H9 (cell line): ENCODE data around the gene MEX3C. TPM values are rescaled to one million over a fixed set of nuclear protein-coding genes. Genes with fewer than 3 reads are reported as not detected.

Source experiments
- DNase-seq: peaks from one replicate; pipeline ENCODE4 v3.0.0-alpha.2; 2017
- H2AFZ ChIP-seq: one replicate; pipeline ENCODE4 v1.6.1; 2013; ENCODE audit warnings: mild to moderate bottlenecking, low read length, control low read depth, moderate library complexity
- H2AK5ac ChIP-seq: 2 replicates; pipeline ENCODE4 v1.6.1; 2013; ENCODE audit warnings: low read length, control low read depth, mixed read lengths; ENCODE audit not compliant: insufficient read length
- H2BK120ac ChIP-seq: one replicate; pipeline ENCODE4 v1.6.1; 2013; ENCODE audit warnings: low read depth, mild to moderate bottlenecking, low read length, control low read depth, inconsistent platforms; ENCODE audit not compliant: poor library complexity, severe bottlenecking
- H2BK12ac ChIP-seq: 2 replicates; pipeline ENCODE4 v1.6.1; 2013; ENCODE audit warnings: low read length, control low read depth, mixed read lengths, low read depth; ENCODE audit not compliant: insufficient read length
- H2BK15ac ChIP-seq: 2 replicates; pipeline ENCODE4 v1.6.1; 2013; ENCODE audit warnings: low read depth, low read length, control low read depth
- H2BK20ac ChIP-seq: one replicate; pipeline ENCODE4 v1.6.1; 2013; ENCODE audit warnings: low read depth, mild to moderate bottlenecking, low read length, control low read depth, inconsistent platforms; ENCODE audit not compliant: poor library complexity, severe bottlenecking
- H2BK5ac ChIP-seq: 2 replicates; pipeline ENCODE4 v1.6.1; 2013; ENCODE audit warnings: low read length, control low read depth, mixed read lengths; ENCODE audit not compliant: insufficient read length
- H3K14ac ChIP-seq: 2 replicates; pipeline ENCODE4 v1.6.1; 2013; ENCODE audit warnings: low read length, control low read depth; ENCODE audit not compliant: insufficient read depth
- H3K18ac ChIP-seq: 2 replicates; pipeline ENCODE4 v1.6.1; 2013; ENCODE audit warnings: low read depth, mild to moderate bottlenecking, mixed read lengths, low read length, control low read depth; ENCODE audit not compliant: insufficient read length
- H3K23ac ChIP-seq: 2 replicates; pipeline ENCODE4 v1.6.1; 2013; ENCODE audit warnings: low read length, control low read depth, mixed read lengths, low read depth; ENCODE audit not compliant: insufficient read length
- H3K23me2 ChIP-seq: 2 replicates; pipeline ENCODE4 v1.6.1; 2013; ENCODE audit warnings: low read depth, mild to moderate bottlenecking, mixed read lengths, low read length, control low read depth; ENCODE audit not compliant: insufficient read length, poor library complexity, severe bottlenecking
- H3K27ac ChIP-seq: 2 replicates; pipeline ENCODE4 v1.5.1; 2013; ENCODE audit warnings: low read length, control low read depth, mixed read lengths, low read depth; ENCODE audit not compliant: insufficient read length
- H3K27me3 ChIP-seq: 2 replicates; pipeline ENCODE4 v1.6.1; 2013; ENCODE audit warnings: low read length, control low read depth, inconsistent platforms; ENCODE audit not compliant: insufficient read depth
- H3K4ac ChIP-seq: 2 replicates; pipeline ENCODE4 v1.6.1; 2013; ENCODE audit warnings: low read depth, mild to moderate bottlenecking, control low read depth, inconsistent platforms, low read length, moderate library complexity
- H3K4me1 ChIP-seq: 2 replicates; pipeline ENCODE4 v1.6.1; 2013; ENCODE audit warnings: low read length, control low read depth, inconsistent platforms; ENCODE audit not compliant: insufficient read depth
- H3K4me2 ChIP-seq: 2 replicates; pipeline ENCODE4 v1.6.1; 2013; ENCODE audit warnings: low read length, control low read depth, mixed read lengths; ENCODE audit not compliant: insufficient read length, insufficient read depth
- H3K56ac ChIP-seq: 2 replicates; pipeline ENCODE4 v1.6.1; 2013; ENCODE audit warnings: low read depth, mild to moderate bottlenecking, mixed read lengths, low read length, control low read depth; ENCODE audit not compliant: insufficient read length
- H3K79me1 ChIP-seq: 2 replicates; pipeline ENCODE4 v1.6.1; 2013; ENCODE audit warnings: low read depth, mild to moderate bottlenecking, moderate library complexity, low read length, control low read depth, inconsistent platforms; ENCODE audit not compliant: insufficient read depth, poor library complexity, severe bottlenecking
- H3K79me2 ChIP-seq: 2 replicates; pipeline ENCODE4 v1.6.1; 2013; ENCODE audit warnings: low read length, control low read depth, inconsistent platforms; ENCODE audit not compliant: insufficient read depth
- H3K9ac ChIP-seq: 2 replicates; pipeline ENCODE4 v1.6.1; 2013; ENCODE audit warnings: low read length, control low read depth, mixed read lengths; ENCODE audit not compliant: insufficient read length; ENCODE audit errors: extremely low read depth
- H3K9me3 ChIP-seq: one replicate; pipeline ENCODE4 v1.6.1; 2013; ENCODE audit warnings: low read depth, low read length, inconsistent platforms; ENCODE audit not compliant: control insufficient read depth
- H3T11ph ChIP-seq: one replicate; pipeline ENCODE4 v1.6.1; 2013; ENCODE audit warnings: mild to moderate bottlenecking, low read length, control low read depth, inconsistent platforms
- H4K20me1 ChIP-seq: one replicate; pipeline ENCODE4 v1.6.1; 2013; ENCODE audit not compliant: control insufficient read depth, insufficient read length, insufficient read depth
- H4K5ac ChIP-seq: 2 replicates; pipeline ENCODE4 v1.6.1; 2013; ENCODE audit warnings: low read depth, mild to moderate bottlenecking, mixed read lengths, low read length, control low read depth; ENCODE audit not compliant: insufficient read length
- H4K8ac ChIP-seq: replicated peaks from 2 replicates; pipeline ENCODE4 v1.6.1; 2013; ENCODE audit warnings: low read length, control low read depth, mixed read lengths, low read depth; ENCODE audit not compliant: insufficient read length
- H4K91ac ChIP-seq: 2 replicates; pipeline ENCODE4 v1.6.1; 2013; ENCODE audit warnings: low read depth, mild to moderate bottlenecking, moderate library complexity, mixed read lengths, low read length, control low read depth; ENCODE audit not compliant: insufficient read length
- H3K27ac Mint-ChIP-seq, 3 experiments: 2 replicates in 2 of 3; 3 replicates in 1 of 3; pipeline ENCODE4 v1.8.0; 2020 to 2021; ENCODE audit warnings: mixed read lengths in 3 of 3, mild to moderate bottlenecking in 1 of 3, moderate library complexity in 1 of 3
- H3K27me3 Mint-ChIP-seq: 2 replicates; pipeline ENCODE4 v1.8.0; 2021; ENCODE audit warnings: low read depth, mild to moderate bottlenecking, moderate library complexity, mixed read lengths
- H3K36me3 Mint-ChIP-seq, 3 experiments: 2 replicates in 2 of 3; 3 replicates in 1 of 3; pipeline ENCODE4 v1.8.0; 2020 to 2021; ENCODE audit warnings: low read depth in 3 of 3, mixed read lengths in 3 of 3; ENCODE audit not compliant: insufficient read depth in 1 of 3
- H3K4me1 Mint-ChIP-seq, 2 experiments: 2 replicates each; pipeline ENCODE4 v1.8.0; 2020; ENCODE audit warnings: mixed read lengths in 2 of 2
- H3K4me3 Mint-ChIP-seq, 2 experiments: 2 replicates in 1 of 2; 3 replicates in 1 of 2; pipeline ENCODE4 v1.8.0; 2020 to 2021; ENCODE audit warnings: mild to moderate bottlenecking in 2 of 2, mixed read lengths in 2 of 2, moderate library complexity in 1 of 2
- H3K9me3 Mint-ChIP-seq, 2 experiments: 2 replicates in 1 of 2; 3 replicates in 1 of 2; pipeline ENCODE4 v1.8.0; 2020; ENCODE audit warnings: mild to moderate bottlenecking in 2 of 2, mixed read lengths in 2 of 2, moderate library complexity in 1 of 2
- CTCF ChIP-seq: fragments of 200-600 bp; sonication (generic); conservative IDR thresholded peaks from 3 replicates; pipeline ENCODE4 v1.8.0; 2021; ENCODE audit warnings: antibody characterized with exemption, mild to moderate bottlenecking
- WGBS: extraction: QIAGEN DNeasy Blood & Tissue Kit; methylation state at CpG from one replicate; pipeline ENCODE4 v1.1.7; 2013; ENCODE audit warnings: missing lambda C conversion rate, low lambda C conversion rate, mixed read lengths; ENCODE audit not compliant: insufficient read length; ENCODE audit errors: extremely low coverage; 5-methylcytosine and 5-hydroxymethylcytosine counted together
- total RNA-seq: library from RNA; stranded (reverse); gene quantifications from 2 replicates; pipeline ENCODE4 v1.2.1, GENCODE V29; 2021

Gene MEX3C
- total RNA-seq, 1 experiment from 2014 or later = 98.1 TPM

- H3K27ac ChIP-seq = no peak overlapping the region
- H3K9me3 Mint-ChIP-seq = no peaks in the 10 kb centered on the region
- no peak overlapping the region for H2BK15ac ChIP-seq
- H2BK5ac ChIP-seq = no peak overlapping the region
- no peaks in the 10 kb centered on the region; the same call in 1 of the 2 replicates for H3K27me3 Mint-ChIP-seq
- H3K79me2 ChIP-seq = no peaks in the 10 kb centered on the region
- no peak overlapping the region for H4K8ac ChIP-seq
- no peak overlapping the region for H2AFZ ChIP-seq
- no peak overlapping the region for H4K91ac ChIP-seq
- H3T11ph ChIP-seq = no peak overlapping the region
- H3K4me1 ChIP-seq = no peaks in the 10 kb centered on the region
- H3K9ac ChIP-seq = no peak overlapping the region
- no peak overlapping the region for H3K23ac ChIP-seq
- H3K27ac Mint-ChIP-seq = no peak overlapping the region
- no peak overlapping the region for H3K18ac ChIP-seq
- H2BK20ac ChIP-seq = no peak overlapping the region
- H3K4me2 ChIP-seq = no peak overlapping the region
- no peak for DNase-seq
- no peak for TF ChIP-seq CTCF
- H2BK120ac ChIP-seq = no peak overlapping the region
- peaks cover 4% of the 10 kb centered on the region in 2 experiments for H3K4me1 Mint-ChIP-seq
- H4K20me1 ChIP-seq = no peaks in the 10 kb centered on the region
- no peak overlapping the region for H3K4me3 Mint-ChIP-seq
- no peak overlapping the region for H4K5ac ChIP-seq
- H3K9me3 ChIP-seq = no peaks in the 10 kb centered on the region
- H3K27me3 ChIP-seq = no peaks in the 10 kb centered on the region
- no peak overlapping the region for H2AK5ac ChIP-seq
- H3K79me1 ChIP-seq = no peaks in the 10 kb centered on the region
- H3K23me2 ChIP-seq = no peaks in the 10 kb centered on the region
- H2BK12ac ChIP-seq = no peak overlapping the region
- no peak overlapping the region for H3K56ac ChIP-seq
- no peak overlapping the region for H3K4ac ChIP-seq
- H3K14ac ChIP-seq = no peak overlapping the region
- no peaks in the 10 kb centered on the region for H3K36me3 Mint-ChIP-seq
- no CpG with 5 or more reads among the region's 4 CpGs for WGBS
Observed at GRCh38 chr18:51229328-51229727, 31.8 kb upstream of the MEX3C start.
